IPS-18c (cell line): ENCODE data around the gene TSSK6.

ENCODE experiments used
- H3K4me3 ChIP-seq: 2 replicates; pipeline ENCODE4 v1.7.0; 2013; ENCODE audit warnings: low read depth, mild to moderate bottlenecking, low read length, moderate library complexity; ENCODE audit not compliant: insufficient read depth
- H3K9me3 ChIP-seq: one replicate; pipeline ENCODE4 v1.6.1; 2013; ENCODE audit warnings: mild to moderate bottlenecking, low read length, moderate library complexity; ENCODE audit not compliant: control insufficient read depth, insufficient read depth

TSSK6 gene

DNA sequence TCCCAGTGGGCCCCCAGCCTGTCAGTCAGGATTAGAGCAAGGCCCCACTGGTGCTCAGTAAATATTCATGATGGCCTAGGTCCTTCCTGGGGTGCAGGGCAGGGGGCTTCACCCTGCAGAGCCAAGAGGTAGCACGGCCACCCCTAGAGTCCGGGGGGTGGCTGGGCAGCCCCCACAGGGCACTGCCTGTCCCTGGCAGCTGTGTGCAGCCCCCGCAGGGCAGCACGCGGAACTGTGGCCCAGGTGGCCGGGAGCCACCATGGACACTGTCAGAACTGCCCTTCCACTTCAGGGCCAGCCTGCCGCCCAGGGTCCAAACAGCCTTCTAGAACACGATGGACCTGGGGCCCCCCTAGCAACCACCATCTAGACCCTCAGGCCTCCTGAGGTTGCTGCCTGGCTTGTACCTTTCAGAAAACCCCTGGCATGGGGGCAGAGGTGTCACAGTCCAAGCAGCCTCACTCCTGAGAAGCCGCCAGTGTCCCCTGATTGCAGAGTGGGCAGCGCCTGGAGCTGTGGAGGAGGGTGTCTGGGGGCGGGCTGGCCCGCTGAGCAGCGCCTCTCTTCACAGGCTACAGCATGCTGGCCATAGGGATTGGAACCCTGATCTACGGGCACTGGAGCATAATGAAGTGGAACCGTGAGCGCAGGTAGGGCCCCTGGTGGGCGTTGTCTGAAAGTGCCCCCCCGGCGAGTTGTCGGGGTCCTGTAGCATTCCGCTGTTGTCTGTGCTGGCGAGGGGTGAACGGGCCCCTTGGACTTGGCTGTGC, 10.4 kb upstream of the TSSK6 start:
- Histone ChIP-seq H3K4me3 (no peak overlapping the region), H3K9me3 (no peaks in the 10 kb centered on the region)

DNA sequence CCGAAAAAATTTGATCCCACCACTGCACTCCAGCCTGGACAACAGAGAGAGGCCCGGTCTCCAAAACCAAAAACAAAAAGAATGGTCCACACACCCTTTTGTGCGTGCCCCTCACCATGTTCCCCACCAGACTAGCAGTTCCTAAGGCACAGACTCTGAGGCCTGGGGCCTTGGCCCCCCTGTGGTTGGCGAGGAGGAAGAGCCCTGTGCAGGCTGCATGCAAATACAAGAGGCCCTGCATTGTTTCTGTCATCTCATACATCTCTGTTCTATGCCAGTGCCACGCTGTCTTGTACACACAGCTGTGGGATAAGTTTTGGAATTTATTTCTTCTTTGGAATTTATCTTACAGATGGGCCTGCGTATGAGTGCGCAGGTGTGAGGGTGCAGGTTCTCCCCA, 8.7 kb upstream of the TSSK6 start:
- Histone ChIP-seq H3K9me3 (no peaks in the 10 kb centered on the region), H3K4me3 (no peak overlapping the region)

DNA sequence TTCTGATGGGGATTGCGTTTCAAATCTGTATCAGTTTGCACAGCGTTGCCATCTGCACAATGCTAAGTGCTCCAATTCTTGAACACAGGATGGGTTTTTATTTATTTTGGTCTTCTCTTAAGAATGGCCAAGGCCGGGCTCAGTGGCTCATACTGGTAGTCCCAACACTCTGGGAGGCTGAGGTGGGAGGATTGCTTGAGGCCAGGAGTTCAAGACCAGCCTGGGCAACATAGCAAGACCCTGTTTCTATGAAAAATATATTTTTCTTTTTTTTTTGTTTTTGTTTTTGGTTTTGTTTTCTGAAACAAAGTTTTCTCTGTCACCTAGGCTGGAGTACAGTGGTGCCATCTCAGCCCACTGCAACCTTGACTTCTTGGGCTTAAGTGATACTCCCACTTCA, 7.8 kb upstream of the TSSK6 start:
- H3K4me3 ChIP-seq: no peak overlapping the region
- no peaks in the 10 kb centered on the region for H3K9me3 ChIP-seq

DNA sequence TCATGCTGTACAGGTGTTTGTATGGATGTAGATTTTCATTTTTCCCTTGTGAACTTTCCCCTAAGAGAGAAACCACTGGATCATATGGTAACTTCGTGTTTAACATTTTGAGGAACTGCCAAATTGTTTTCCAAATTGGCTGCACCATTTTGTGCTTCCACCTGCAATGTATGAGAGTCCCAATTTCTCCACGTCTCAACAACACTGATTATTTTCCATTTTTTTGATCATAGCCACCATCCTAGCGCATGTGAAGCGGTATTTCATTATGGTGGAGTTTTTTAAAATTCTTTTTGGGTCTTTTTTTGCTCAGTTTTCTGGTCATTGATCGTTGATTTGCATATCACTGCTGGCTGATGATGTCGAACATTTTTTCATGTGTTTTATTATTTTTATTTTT, 5.6 kb upstream of the TSSK6 start:
- H3K4me3 ChIP-seq: no peak overlapping the region
- no peaks in the 10 kb centered on the region for H3K9me3 ChIP-seq

DNA sequence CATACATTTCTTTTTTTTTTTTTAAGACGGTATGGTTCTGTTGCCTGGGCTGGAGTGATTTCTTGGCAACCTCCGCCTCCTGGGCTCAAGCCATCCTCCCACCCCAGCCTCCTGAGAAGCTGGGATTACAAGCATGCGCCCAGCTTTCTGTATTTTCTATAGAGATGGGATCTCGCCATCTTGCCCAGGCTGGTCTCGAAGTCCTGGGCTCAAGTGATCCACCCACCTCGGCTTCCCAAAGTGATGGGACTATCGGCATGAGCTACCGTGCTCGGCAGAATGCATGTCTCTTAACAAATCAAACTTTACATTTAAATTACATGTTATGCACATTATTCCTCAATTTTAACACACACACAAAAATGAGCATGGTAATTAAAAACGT, 1.9 kb upstream of the TSSK6 start:
- no peak overlapping the region for H3K4me3 ChIP-seq
- H3K9me3 ChIP-seq: no peaks in the 10 kb centered on the region

DNA sequence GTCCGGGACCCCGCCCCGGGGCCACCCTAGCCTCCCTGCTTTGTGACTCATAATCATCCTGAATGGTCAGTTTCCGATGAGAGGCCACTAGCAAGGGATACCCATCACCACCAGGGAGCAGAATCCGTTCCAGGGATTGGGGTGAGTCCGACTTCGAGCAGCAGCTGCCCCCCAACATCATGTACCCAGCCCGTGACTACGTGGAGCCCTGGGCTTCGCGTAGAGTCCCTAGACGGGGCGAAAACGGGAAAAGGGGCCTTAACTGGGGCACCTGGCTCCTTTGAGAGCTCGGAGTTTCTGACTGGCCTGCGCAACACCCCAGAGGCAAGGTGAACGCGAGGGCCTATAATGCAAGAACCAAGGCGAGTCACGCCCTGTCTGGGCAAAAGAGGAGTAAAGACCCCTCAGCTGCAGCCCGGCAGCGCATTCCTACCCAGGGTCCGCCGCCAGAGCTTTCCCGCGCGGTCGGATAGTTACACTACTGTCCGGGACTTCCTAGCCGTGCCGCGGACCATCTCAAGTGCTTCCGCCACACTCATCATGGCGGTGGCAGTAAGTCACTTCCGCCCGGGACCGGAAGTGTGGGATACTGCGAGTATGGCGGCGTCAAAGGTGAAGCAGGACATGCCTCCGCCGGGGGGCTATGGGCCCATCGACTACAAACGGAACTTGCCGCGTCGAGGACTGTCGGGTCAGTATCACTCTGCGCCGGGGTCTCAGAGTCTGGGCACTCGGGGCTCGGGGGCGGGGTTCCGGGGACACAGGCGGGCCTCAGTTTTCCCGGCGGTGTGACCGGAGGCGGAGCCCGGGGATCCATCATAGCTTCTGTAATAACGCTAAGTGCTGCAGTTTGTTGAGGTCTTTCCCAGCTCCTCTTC, 533 bp upstream of the TSSK6 start, which contains the start of gene NDUFA13:
NDUFA13 (plus strand) TSS at position 584 of the 878 bp plus-strand sequence; CDS start at position 598, 14 bp downstream.
- peak within 1 kb of the TSS; percentile 87 for H3K4me3 ChIP-seq
- H3K9me3 ChIP-seq: no peaks in the 10 kb centered on the region

DNA sequence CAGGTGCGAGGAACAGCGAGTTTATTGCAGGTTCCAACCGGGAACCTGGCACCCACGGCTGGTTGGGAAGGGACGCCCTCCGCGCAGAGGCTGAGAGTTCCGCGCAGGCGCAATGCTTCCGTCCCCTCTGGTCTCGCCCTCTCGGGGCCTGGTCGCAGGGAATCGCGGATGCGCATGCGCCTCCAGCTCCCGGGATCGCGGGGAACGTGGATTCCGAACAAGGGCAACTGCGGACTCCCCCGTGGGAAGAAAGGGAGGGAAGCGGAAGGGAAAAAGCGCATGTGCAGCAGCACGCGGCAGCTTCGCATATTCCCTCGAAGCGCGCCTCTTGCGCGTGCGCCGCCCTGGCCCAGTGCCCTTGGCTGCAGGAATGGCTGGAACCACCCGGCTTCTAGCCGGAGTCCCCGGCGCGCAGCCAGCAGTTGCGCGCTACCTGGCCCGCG, 1.1 kb downstream of the TSSK6 start:
- no peak overlapping the region for H3K4me3 ChIP-seq
- H3K9me3 ChIP-seq: no peaks in the 10 kb centered on the region

DNA sequence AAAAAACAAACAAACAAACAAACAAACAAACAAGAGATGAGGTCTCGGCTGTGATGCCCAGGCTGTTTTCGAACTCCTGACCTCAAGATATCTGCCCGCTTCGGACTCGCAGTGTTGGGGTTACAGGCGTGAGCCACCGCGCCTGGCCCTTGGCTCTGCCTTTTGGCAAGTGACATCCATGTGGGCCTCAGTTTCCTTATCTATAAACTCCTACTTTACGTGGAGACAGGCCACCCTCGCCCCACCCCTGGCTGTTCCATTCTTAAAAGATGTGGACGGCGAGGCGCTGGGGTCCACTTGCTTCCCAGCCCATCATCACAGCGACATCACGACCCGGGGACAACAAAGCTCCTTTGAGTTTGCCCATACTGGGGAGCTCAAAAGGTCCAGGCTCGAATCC, 1.7 kb downstream of the TSSK6 start:
- H3K9me3 ChIP-seq: no peaks in the 10 kb centered on the region
- no peak overlapping the region for H3K4me3 ChIP-seq

DNA sequence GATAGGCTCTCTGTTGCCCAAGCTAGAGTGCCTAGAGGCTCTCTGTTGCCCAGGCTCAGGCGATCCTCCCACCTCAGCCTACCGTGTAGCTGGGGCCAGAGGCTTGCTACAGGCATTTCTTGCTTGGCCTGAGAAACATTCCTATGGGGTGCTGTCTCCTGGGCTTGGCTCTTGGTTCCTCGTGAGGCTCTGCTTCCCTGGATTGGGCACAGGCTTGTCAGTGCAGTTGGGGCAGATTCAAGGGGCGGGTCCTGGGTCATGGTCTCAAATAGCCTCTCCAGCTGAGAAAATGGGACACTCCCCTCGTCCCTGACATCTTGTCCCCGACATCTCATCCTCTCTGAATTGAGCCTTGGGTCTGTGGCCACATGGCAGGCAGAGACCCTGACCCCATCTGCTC, 4.9 kb downstream of the TSSK6 start:
- H3K4me3 ChIP-seq: no peak overlapping the region
- H3K9me3 ChIP-seq: no peaks in the 10 kb centered on the region

DNA sequence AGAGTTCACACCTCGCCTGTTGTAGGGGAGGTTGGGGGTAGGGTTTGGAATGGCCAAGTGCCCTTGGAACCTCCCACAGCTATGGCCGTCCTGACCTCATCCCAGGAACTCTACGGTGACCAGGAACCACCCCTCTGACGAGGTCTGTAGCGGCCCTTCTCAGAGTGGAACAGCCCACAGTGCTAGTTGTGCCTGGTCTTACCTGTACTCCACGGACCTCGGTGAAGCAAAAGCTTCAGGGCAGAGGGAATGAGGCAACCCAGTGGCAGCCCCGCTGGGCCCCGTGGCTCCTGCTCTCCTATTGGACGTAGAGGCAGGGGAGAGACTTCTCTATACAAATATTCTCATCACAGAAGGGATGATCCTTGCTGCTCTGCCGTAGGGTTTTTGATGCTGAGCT, 7.1 kb downstream of the TSSK6 start:
- Histone ChIP-seq H3K9me3 (no peaks in the 10 kb centered on the region), H3K4me3 (no peak overlapping the region)

DNA sequence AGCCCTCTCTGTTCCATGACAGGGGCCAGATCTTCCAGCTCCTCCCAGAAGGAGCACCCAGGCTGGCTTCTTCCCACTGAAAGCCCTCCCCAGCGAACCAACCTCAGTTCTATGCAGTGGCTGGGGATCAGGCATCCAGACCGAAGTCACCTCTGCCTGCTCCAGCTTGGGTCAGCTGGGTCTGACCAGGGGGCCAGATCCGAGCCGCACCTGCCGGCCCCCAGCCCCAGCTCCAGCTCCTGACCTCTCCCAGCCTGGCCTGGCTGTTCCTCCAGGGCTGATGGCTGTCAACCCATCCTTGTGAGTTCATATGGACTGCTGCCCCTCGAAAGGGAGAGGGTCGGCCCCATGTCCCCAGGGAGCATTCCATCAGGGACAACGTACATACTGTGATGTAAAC, 8.0 kb downstream of the TSSK6 start:
- Histone ChIP-seq H3K9me3 (no peaks in the 10 kb centered on the region), H3K4me3 (no peak overlapping the region)

DNA sequence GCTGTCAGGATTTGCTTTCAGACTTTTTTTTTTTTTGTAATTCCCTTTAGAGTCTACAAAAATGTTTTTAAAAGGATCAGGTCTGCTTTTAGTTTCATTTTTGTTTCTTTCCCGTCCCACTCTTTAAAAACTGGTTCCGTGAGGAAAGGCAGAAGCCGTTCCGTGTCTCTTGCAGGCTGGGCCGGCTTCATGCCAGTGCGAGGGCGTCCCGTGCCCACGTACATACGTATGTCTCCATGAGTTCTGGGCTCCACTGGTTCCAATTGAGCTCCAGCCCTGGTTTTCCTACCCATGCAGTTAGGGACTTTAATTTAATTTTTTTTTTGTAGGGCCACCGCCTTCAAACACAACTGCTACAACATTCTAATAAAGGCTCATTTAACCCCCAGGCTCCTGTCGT, 8.8 kb downstream of the TSSK6 start:
- H3K9me3 ChIP-seq: no peaks in the 10 kb centered on the region
- no peak overlapping the region for H3K4me3 ChIP-seq

DNA sequence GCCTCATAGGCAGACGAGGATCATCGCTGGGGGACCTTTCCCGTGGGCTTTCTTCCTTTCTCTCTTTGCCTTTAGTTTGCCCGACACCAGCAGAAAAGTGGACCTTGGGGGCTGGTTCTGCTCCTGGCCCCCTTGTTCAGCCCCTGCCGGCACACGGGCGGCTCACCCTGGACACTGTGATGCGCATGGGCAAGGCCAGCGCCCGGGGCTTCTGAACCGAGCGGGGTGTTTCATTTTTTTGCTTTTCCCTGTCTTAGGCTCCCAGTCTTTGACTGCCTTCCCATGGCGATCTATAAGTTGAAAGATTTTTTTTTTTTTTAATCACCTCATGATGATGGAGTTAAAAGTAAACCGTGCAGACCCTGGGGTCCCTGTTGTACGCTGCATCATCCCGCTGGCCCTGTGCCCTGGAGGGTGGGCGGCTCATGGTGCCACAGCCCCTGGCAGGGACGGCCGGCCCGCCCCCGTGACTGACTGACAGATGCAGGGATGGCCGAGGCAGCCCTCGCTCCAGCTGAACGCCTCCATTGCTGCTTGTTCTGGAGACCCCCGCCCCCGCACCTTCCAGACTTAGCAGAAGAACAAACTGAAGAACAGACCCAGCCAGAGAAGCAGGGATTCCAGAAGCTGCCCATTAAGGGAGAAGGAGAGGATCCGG, 9.6 kb downstream of the TSSK6 start:
- no peak overlapping the region for H3K4me3 ChIP-seq
- no peaks in the 10 kb centered on the region for H3K9me3 ChIP-seq

DNA sequence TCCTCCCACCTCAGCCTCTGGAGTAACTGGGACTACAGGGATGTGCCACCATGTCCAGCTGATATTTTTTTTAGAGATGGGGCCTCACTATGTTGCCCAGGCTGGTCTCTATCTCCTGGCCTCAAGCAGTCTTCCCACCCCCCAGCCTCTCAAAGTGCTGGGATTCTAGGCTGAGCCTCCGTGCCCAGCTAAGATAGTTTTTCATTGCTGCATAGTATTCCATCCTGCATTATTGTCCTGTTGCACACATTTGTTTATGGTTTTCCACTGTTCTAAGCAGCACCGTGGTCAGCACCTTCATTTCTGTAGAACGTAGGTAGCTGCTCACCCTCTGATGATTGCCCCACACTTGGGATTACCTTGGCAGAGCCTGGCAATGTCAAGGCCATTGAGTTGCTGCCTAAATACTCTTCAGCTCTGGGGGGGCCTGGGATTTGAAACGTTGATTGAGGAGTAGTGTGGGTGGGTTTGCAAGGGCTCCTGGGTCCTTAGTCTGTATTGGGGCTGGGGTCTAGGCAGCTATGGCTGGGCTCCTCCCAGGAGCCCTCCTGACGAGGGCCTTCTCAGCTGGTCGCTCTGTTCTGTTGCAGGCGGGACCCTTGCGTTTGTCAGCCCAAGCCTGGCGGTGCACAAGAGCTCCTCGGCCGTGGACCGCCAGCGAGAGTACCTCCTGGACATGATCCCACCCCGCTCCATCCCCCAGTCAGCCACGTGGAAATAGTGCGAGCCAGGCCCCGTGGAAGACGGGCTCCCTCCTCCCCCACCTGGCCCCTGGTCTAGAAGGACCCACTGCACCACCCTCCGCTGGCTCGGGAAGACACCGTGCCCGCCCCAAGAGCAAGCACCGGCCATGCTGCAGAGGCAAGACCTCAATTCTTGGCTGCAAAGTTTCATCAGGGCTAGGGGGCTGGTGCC, 10.3 kb downstream of the TSSK6 start:
- Histone ChIP-seq H3K9me3 (no peaks in the 10 kb centered on the region), H3K4me3 (no peak overlapping the region)

DNA sequence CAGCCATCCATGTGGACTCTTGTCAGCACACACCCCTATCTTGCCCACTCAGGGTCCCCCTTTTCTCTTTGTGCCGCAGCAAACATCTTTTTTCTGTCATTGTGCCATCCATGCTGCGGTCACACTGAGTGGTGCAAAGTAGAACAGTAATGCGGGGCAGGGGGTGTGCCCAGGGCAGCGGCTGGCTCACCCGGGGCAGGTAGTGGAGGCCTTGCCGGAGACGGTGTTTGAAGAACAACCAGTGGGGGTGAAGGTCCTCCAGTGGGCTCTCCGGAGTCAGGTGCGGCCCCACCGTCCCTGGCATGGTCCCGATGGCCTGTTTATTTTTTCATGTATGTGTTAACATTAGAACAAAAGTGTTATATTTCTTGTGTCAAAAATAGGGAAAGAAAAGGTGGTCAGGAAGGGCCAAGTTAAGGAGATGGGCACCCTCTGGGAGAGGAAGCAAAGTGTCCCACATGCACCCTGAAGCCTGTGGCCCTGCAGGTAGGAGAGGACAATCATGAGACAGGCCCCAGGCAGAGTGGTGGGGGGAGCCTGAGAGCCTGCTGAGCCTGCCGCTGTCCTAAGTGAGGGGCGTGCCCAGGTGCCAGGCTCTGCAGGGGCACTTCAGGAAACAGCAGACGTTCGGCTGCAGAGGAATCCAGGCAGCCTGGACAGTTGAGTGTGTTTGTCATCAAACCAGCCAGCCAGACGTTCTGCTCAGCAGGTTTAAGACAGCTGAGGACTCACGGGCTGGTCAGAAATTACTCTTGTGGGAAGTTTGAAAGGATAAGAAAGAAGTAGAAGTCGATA, 12.3 kb downstream of the TSSK6 start:
- H3K9me3 ChIP-seq: peaks cover 2% of the 10 kb centered on the region
- H3K4me3 ChIP-seq: no peak overlapping the region

DNA sequence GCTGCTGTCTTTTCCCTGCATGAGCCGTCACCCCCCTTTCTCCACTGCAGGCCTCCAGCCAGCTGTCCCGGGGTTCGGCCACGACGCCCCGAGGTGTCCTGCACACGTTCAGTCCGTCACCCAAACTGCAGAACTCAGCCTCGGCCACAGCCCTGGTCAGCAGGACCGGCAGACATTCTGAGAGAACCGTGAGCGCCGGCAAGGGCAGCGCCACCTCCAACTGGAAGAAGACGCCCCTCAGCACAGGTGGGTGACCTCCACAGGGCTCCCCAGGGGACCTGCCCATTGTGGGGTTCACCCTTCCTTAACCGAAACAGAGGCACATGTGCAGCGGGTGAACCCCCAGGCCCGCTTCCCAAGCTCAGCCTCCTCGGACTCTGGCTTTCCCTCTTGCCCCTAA, 13.1 kb downstream of the TSSK6 start:
- H3K9me3 ChIP-seq: peaks cover 2% of the 10 kb centered on the region
- no peak overlapping the region for H3K4me3 ChIP-seq
